Cerebellar nuclear complex (tissue), 1 donor: ENCODE data around the gene CEACAM3.

Experiments
- DNase-seq, 2 experiments: peaks; one replicate each; lab custom pipeline; 2025; lab: John Stamatoyannopoulos, UW

The CEACAM3 gene

GRCh38 chr19:41792513-41793413 is 3.6 kb upstream of the CEACAM3 start:
- no peak for DNase-seq

GRCh38 chr19:41793414-41793727 is 3.0 kb upstream of the CEACAM3 start:
- no peak for DNase-seq

- no peak for DNase-seq
Measured at GRCh38 chr19:41795031-41795461, 1.3 kb upstream of the CEACAM3 start.

- DNase-seq = no peak
Measured at GRCh38 chr19:41796901-41797300, 514 bp downstream of the CEACAM3 start.

- no peak for DNase-seq
Measured at GRCh38 chr19:41799444-41800000, 3.1 kb downstream of the CEACAM3 start.

- DNase-seq = no peak
Measured at GRCh38 chr19:41801031-41801430, 4.6 kb downstream of the CEACAM3 start.

GRCh38 chr19:41801792-41802211 is 5.4 kb downstream of the CEACAM3 start:
- DNase-seq = no peak

- no peak for DNase-seq
Measured at GRCh38 chr19:41802770-41803169, 6.4 kb downstream of the CEACAM3 start.

GRCh38 chr19:41804336-41804735 is 7.9 kb downstream of the CEACAM3 start:
- DNase-seq = no peak

GRCh38 chr19:41807176-41807575 is 10.8 kb downstream of the CEACAM3 start:
- no peak for DNase-seq

- DNase-seq = no peak
Measured at GRCh38 chr19:41808663-41809566, 12.5 kb downstream of the CEACAM3 start.

- no peak for DNase-seq
Measured at GRCh38 chr19:41810301-41810700, 13.9 kb downstream of the CEACAM3 start.

GRCh38 chr19:41811036-41811435 is 14.6 kb downstream of the CEACAM3 start:
- no peak for DNase-seq

- DNase-seq = no peak
Measured at GRCh38 chr19:41811981-41812380, 15.6 kb downstream of the CEACAM3 start.

- no peak for DNase-seq
Measured at GRCh38 chr19:41813911-41814310, 17.5 kb downstream of the CEACAM3 start.

- DNase-seq = no peak
Measured at GRCh38 chr19:41815301-41815700, 18.9 kb downstream of the CEACAM3 start.

- DNase-seq = no peak
Measured at GRCh38 chr19:41816761-41817160, 20.4 kb downstream of the CEACAM3 start.

- no peak for DNase-seq
Measured at GRCh38 chr19:41821003-41821735, 24.8 kb downstream of the CEACAM3 start.

- no peak for DNase-seq
Measured at GRCh38 chr19:41837981-41838708, 41.8 kb downstream of the CEACAM3 start.

GRCh38 chr19:41839211-41839610 is 42.8 kb downstream of the CEACAM3 start:
- no peak for DNase-seq

GRCh38 chr19:41843371-41843770 is 47.0 kb downstream of the CEACAM3 start:
- no peak for DNase-seq
